ENCODE measurements around the gene ARHGAP31. TPM values are rescaled to one million over a fixed set of nuclear protein-coding genes. Genes with fewer than 3 reads are reported as not detected.

ARHGAP31 gene
- polyA plus RNA-seq, 3 donors: 4.7 to 9.8 (median 7.6) TPM

- Histone ChIP-seq H3K27me3 (ENCODE audit: control insufficient read depth in 2 of 2, insufficient read depth in 2 of 2, low read length in 2 of 2) (no peaks in the 10 kb centered on the region), H3K4me2 (replicated peaks; ENCODE audit: extremely low read depth, low read length, poor library complexity, severe bottlenecking) (no peak overlapping the region), H3K27ac (ENCODE audit: low read depth in 1 of 2, low read length in 2 of 2) (no peak overlapping the region), H3K9ac (ENCODE audit: insufficient read depth, low read length, poor library complexity, severe bottlenecking) (no peak overlapping the region), H3K4me1 (ENCODE audit: control insufficient read depth in 1 of 2, insufficient read depth in 2 of 2, low read length in 2 of 2) (peaks cover 10 to 13% of the 10 kb centered on the region in 2 donors), H4K20me1 (ENCODE audit: insufficient read depth, low read length) (peaks cover 46% of the 10 kb centered on the region), H3K4me3 (replicated peaks in 1 of 3; ENCODE audit: low read depth in 2 of 3, low read length in 3 of 3) (no peak overlapping the region), H2AFZ (ENCODE audit: insufficient read depth, low read depth, low read length, poor library complexity, severe bottlenecking) (no peak overlapping the region), H3K79me2 (ENCODE audit: insufficient read depth, low read length) (peaks cover 52% of the 10 kb centered on the region), H3K9me3 (replicated peaks in 1 of 2; ENCODE audit: control insufficient read depth in 1 of 2, insufficient read depth in 1 of 2, low read length in 2 of 2) (no peaks in the 10 kb centered on the region), H3K36me3 (replicated peaks in 1 of 2; ENCODE audit: control insufficient read depth in 1 of 2, insufficient read depth in 2 of 2, low read length in 2 of 2) (peaks cover 6 to 43% of the 10 kb centered on the region in 2 donors)
- Mint-ChIP-seq H3K4me1 (peaks cover 28% of the 10 kb centered on the region), H3K4me3 (no peak overlapping the region), H3K36me3 (peaks cover 52 to 61% of the 10 kb centered on the region in 2 donors), H3K27me3 (ENCODE audit: low read depth in 3 of 3) (no peaks in the 10 kb centered on the region), H3K9me3 (no peaks in the 10 kb centered on the region), H3K27ac (peak overlapping the region in 4 of 7 donors; percentile 6 to 68 (median 36))
- no peak for TF ChIP-seq CTCF (IDR thresholded peaks at IDR 0.05)
- no CpG with 5 or more reads among the region's 3 CpGs for WGBS (ENCODE audit: insufficient coverage)
- intact Hi-C loops (cut with micrococcal nuclease): no loop called here
- DNase-seq: no peak
Observed at GRCh38 chr3:119315600-119316312, 21.6 kb downstream of the ARHGAP31 start.

- Mint-ChIP-seq H3K27me3 (ENCODE audit: low read depth in 3 of 3) (no peaks in the 10 kb centered on the region), H3K4me1 (peaks cover 26% of the 10 kb centered on the region), H3K36me3 (peaks cover 48 to 58% of the 10 kb centered on the region in 2 donors), H3K4me3 (no peak overlapping the region), H3K27ac (peak overlapping the region in 1 of 7 donors; percentile 16), H3K9me3 (no peaks in the 10 kb centered on the region)
- no peak overlapping the region for H2AFZ ChIP-seq (ENCODE audit: insufficient read depth, low read depth, low read length, poor library complexity, severe bottlenecking)
- H3K9me3 ChIP-seq (replicated peaks in 1 of 2; ENCODE audit: control insufficient read depth in 1 of 2, insufficient read depth in 1 of 2, low read length in 2 of 2): no peaks in the 10 kb centered on the region
- H3K4me2 ChIP-seq (replicated peaks; ENCODE audit: extremely low read depth, low read length, poor library complexity, severe bottlenecking): no peak overlapping the region
- peaks cover 6 to 43% of the 10 kb centered on the region in 2 donors for H3K36me3 ChIP-seq (replicated peaks in 1 of 2; ENCODE audit: control insufficient read depth in 1 of 2, insufficient read depth in 2 of 2, low read length in 2 of 2)
- no peak overlapping the region for H3K9ac ChIP-seq (ENCODE audit: insufficient read depth, low read length, poor library complexity, severe bottlenecking)
- H3K27me3 ChIP-seq (ENCODE audit: control insufficient read depth in 2 of 2, insufficient read depth in 2 of 2, low read length in 2 of 2): no peaks in the 10 kb centered on the region
- TF ChIP-seq CTCF (IDR thresholded peaks at IDR 0.05): no peak
- no peak for DNase-seq
- peaks cover 41% of the 10 kb centered on the region for H4K20me1 ChIP-seq (ENCODE audit: insufficient read depth, low read length)
- H3K4me1 ChIP-seq (ENCODE audit: control insufficient read depth in 1 of 2, insufficient read depth in 2 of 2, low read length in 2 of 2): peaks cover 4 to 7% of the 10 kb centered on the region in 2 donors
- intact Hi-C loops (cut with micrococcal nuclease): no loop called here
- H3K27ac ChIP-seq (ENCODE audit: low read depth in 1 of 2, low read length in 2 of 2): no peak overlapping the region
- peaks cover 54% of the 10 kb centered on the region for H3K79me2 ChIP-seq (ENCODE audit: insufficient read depth, low read length)
- no peak overlapping the region for H3K4me3 ChIP-seq (replicated peaks in 1 of 3; ENCODE audit: low read depth in 2 of 3, low read length in 3 of 3)
Observed at GRCh38 chr3:119316313-119316670, 22.1 kb downstream of the ARHGAP31 start.
